Karpas-422 (cell line): ENCODE results near the gene XRCC3. TPM values are rescaled to one million over a fixed set of nuclear protein-coding genes. Genes with fewer than 3 reads are reported as not detected.

Experiments
- DNase-seq: peaks from one replicate; pipeline ENCODE4 v3.0.0-alpha.2; 2015
- H2AFZ ChIP-seq: fragments of 200-600 bp; sonication (generic); 2 replicates; pipeline ENCODE4 v1.6.1; 2014; ENCODE audit warnings: antibody characterized with exemption, low read length, mixed read lengths
- H3K27ac ChIP-seq: fragments of 200-600 bp; sonication (generic); 2 replicates; pipeline ENCODE4 v1.5.1; 2014; ENCODE audit warnings: mild to moderate bottlenecking, low read length, moderate library complexity
- H3K27me3 ChIP-seq: fragments of 200-600 bp; sonication (generic); 2 replicates; pipeline ENCODE4 v1.6.1; 2014; ENCODE audit warnings: low read length, mixed read lengths
- H3K36me3 ChIP-seq: fragments of 200-600 bp; sonication (generic); 2 replicates; pipeline ENCODE4 v1.6.1; 2014; ENCODE audit warnings: low read length, mixed read lengths; ENCODE audit not compliant: insufficient read depth
- H3K4me1 ChIP-seq: fragments of 200-600 bp; sonication (generic); 2 replicates; pipeline ENCODE4 v1.6.1; 2014; ENCODE audit warnings: mild to moderate bottlenecking, low read length, mixed read lengths
- H3K4me2 ChIP-seq: fragments of 200-600 bp; sonication (generic); 2 replicates; pipeline ENCODE4 v1.6.1; 2014; ENCODE audit warnings: low read length, low read depth, mild to moderate bottlenecking; ENCODE audit not compliant: poor library complexity, severe bottlenecking
- H3K4me3 ChIP-seq: fragments of 200-600 bp; sonication (generic); 2 replicates; pipeline ENCODE4 v1.5.1; 2014; ENCODE audit warnings: mild to moderate bottlenecking, antibody characterized with exemption, low read length, mixed read lengths
- H3K79me2 ChIP-seq: fragments of 200-600 bp; sonication (generic); 2 replicates; pipeline ENCODE4 v1.6.1; 2014; ENCODE audit warnings: mild to moderate bottlenecking, low read length, mixed read lengths
- H3K9ac ChIP-seq: fragments of 200-600 bp; sonication (generic); 2 replicates; pipeline ENCODE4 v1.6.0; 2014; ENCODE audit warnings: low read length
- H3K9me2 ChIP-seq: fragments of 200-600 bp; sonication (generic), shearing (Covaris generic); replicated peaks from 2 replicates; pipeline ENCODE4 v1.6.0; 2014; ENCODE audit warnings: mild to moderate bottlenecking, low read length, moderate library complexity; ENCODE audit not compliant: insufficient read depth
- H3K9me3 ChIP-seq: fragments of 300-700, 200-600 bp; sonication (generic); 2 replicates; pipeline ENCODE4 v1.6.1; 2014; ENCODE audit warnings: low read length, mixed read lengths
- H4K20me1 ChIP-seq: fragments of 200-600 bp; sonication (generic); 2 replicates; pipeline ENCODE4 v1.6.1; 2014; ENCODE audit warnings: mild to moderate bottlenecking, antibody characterized with exemption, low read length, low read depth; ENCODE audit not compliant: insufficient read depth
- total RNA-seq: library from RNA; depleted of rRNA; stranded (reverse); fragments of >200 nt; shearing (Covaris generic); gene quantifications from 2 replicates; pipeline ENCODE4 v1.2.3, GENCODE V29; 2014; ENCODE audit warnings: low replicate concordance

XRCC3 gene
- total RNA-seq, 1 experiment from 2014 or later, result 36.7 TPM

DNA sequence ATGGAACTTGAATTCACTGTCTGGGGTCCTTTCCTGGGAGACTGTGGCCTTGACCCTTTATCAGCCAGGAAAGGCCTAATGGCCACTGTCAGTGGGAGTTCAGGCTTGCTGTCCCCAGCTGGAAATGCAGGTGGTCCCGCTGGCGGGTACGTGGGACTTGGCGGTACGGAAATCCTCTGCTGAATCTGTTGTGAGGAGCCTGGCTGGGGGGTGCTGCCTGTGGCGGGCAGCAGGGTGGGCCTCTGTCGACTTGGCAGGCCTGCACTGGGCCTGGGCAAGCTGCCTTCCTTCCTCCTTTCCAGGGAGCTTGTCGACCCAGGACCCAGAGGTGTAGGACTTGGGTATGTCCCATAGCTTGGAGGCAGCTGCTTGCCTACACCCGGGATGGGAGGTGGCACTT is 26.6 kb upstream of the XRCC3 start:
- Histone ChIP-seq H3K4me2 (no peak overlapping the region), H3K79me2 (no peaks in the 10 kb centered on the region), H3K9me3 (no peaks in the 10 kb centered on the region), H3K27ac (no peak overlapping the region), H3K27me3 (no peaks in the 10 kb centered on the region), H4K20me1 (peaks cover 5% of the 10 kb centered on the region; the same call in 1 of the 2 replicates), H3K9me2 (no peaks in the 10 kb centered on the region), H3K4me3 (no peak overlapping the region), H3K36me3 (no peaks in the 10 kb centered on the region), H3K4me1 (no peaks in the 10 kb centered on the region), H3K9ac (no peak overlapping the region), H2AFZ (no peak overlapping the region)
- no peak for DNase-seq

DNA sequence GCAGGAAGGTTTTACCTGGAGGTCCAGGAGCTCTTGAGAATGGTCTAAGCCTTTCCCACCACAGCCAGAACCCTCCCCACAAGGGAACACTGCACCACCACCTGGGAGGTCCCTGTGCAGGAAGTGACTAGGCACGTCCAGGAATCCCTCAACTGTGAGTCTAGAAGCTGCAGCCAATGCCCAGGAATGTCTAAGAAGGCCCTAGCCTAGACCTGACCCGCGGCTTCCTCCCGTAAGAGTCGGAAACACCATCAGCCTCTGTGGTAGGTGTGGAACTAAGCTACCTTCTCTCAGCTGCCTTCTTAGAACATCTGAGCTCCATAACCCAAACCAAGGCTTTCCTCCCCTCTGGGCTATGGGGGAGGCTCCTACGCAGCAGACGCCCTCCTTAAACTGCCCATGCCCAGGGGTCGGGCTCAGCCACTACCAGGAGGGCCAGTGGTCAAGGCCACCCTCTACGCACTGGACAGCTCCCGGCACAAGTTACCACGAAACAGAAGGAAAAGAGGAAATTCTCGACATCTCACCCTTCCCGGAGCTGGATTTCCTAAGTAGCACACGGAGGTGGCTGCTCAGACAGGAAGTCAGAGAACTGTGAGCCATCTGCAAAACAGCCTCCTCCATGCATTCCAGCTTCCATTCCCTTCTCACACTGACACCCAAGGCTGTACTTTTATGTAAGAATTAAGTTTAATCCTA is 25.9 kb upstream of the XRCC3 start:
- Histone ChIP-seq H3K79me2 (no peaks in the 10 kb centered on the region), H4K20me1 (peaks cover 5% of the 10 kb centered on the region; the same call in 1 of the 2 replicates), H2AFZ (no peak overlapping the region), H3K4me1 (no peaks in the 10 kb centered on the region), H3K27ac (no peak overlapping the region), H3K4me3 (no peak overlapping the region), H3K9me2 (no peaks in the 10 kb centered on the region), H3K9me3 (no peaks in the 10 kb centered on the region), H3K27me3 (no peaks in the 10 kb centered on the region), H3K36me3 (no peaks in the 10 kb centered on the region), H3K4me2 (no peak overlapping the region), H3K9ac (no peak overlapping the region)
- DNase-seq, result no peak

DNA sequence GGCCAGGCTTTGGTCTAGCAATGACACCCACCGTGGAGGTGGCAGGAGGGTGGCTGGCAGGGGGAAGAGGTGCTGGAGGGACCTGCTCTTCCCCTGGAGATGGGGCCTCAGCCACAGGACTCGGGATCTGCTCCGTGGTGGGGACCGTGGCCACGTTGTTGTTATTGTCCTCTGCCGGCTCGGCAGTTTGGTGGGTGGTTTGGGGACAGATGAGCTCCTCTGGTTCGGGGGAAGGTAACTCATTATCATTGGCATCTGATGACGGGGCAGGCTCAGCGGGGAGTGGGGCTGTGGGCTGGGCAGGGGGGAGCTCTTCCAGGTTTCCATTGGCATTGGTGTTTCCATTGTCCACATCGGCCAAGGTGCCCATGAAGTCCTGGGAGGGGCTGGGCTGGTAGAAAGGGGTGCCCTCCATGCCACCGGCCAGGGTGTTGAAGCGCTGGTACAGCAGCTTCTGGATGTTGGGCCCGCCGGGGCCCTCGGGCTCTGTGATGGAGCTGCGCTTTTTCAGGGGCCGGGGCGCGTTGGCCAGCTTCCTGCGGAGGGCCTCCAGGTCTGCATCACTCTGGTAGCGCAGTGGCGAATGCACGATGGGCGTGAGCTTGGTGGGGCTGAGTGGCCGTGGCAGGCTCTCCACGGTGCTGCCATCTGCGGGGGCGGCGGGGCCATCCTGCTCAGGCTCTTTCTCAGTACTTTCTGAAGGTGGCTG is 24.7 kb upstream of the XRCC3 start:
- H3K27ac ChIP-seq, result no peak overlapping the region
- no peaks in the 10 kb centered on the region for H3K79me2 ChIP-seq
- H3K4me2 ChIP-seq, result no peak overlapping the region
- peaks cover 5% of the 10 kb centered on the region; the same call in 1 of the 2 replicates for H4K20me1 ChIP-seq
- no peak overlapping the region for H3K4me3 ChIP-seq
- H3K9me2 ChIP-seq, result no peaks in the 10 kb centered on the region
- H3K9me3 ChIP-seq, result no peaks in the 10 kb centered on the region
- no peaks in the 10 kb centered on the region for H3K36me3 ChIP-seq
- no peak overlapping the region for H2AFZ ChIP-seq
- no peak overlapping the region for H3K9ac ChIP-seq
- no peaks in the 10 kb centered on the region for H3K4me1 ChIP-seq
- no peaks in the 10 kb centered on the region for H3K27me3 ChIP-seq
- DNase-seq, result no peak

DNA sequence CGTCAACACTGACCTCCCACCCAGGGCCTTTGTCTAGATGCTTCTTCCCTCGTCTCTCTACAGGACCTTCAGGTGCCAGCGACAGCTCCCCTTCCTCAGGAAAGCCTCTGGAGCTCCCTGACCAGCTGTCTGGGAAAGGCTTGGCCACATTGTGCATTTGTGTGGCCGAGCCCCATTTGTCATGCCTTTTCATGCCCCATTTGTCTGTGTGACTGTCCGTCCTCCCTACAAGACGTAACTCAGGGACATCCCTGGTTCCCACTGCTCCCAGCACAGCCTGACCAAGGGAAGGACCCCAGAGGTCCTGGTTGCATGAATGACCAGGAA is 24.2 kb upstream of the XRCC3 start:
- Histone ChIP-seq H3K36me3 (no peaks in the 10 kb centered on the region), H3K9me2 (no peaks in the 10 kb centered on the region), H3K27me3 (no peaks in the 10 kb centered on the region), H2AFZ (no peak overlapping the region), H4K20me1 (peaks cover 5% of the 10 kb centered on the region; the same call in 1 of the 2 replicates), H3K27ac (no peak overlapping the region), H3K79me2 (no peaks in the 10 kb centered on the region), H3K4me2 (no peak overlapping the region), H3K9ac (no peak overlapping the region), H3K4me3 (no peak overlapping the region), H3K9me3 (no peaks in the 10 kb centered on the region), H3K4me1 (no peaks in the 10 kb centered on the region)
- DNase-seq, result no peak

DNA sequence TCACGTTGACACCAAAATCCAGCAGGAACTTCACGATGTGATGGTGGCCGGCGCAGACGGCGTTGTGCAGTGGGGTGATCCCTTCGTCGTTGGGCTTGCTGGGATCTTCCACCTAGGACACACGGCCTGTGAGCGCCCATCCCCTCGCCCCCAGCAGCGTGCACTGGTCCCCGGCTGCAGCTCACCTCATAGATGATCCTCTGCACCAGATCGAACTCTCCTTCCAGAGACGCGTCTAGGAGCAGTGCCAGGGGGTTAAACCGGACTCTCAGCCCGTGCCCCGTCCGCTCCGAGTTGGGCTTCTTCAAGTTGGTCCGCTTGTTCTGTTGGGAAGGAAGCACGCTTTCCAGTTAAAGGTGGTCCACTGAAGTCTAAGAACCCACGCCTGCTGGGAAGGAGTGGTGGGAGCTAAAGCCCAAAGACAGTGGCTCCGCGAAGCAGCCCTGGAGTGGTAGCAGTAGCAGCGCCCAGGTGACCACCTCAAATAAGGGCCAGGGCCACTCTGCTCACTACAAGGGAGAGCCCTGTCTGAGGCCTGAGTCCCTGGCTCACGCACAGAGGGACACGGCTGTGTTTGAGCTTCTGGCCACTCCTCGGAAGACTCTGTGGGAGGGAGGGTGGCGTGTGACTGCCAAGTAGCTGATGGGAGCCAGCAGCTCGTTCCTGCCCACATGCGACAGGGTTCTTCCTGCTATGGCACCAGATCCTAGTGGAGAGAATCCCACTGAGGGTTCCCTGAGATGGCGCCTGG is 23.6 kb upstream of the XRCC3 start:
- Histone ChIP-seq H3K4me3 (no peak overlapping the region), H3K27me3 (no peaks in the 10 kb centered on the region), H3K4me2 (no peak overlapping the region), H3K9ac (no peak overlapping the region), H3K9me2 (no peaks in the 10 kb centered on the region), H3K79me2 (no peaks in the 10 kb centered on the region), H3K36me3 (no peaks in the 10 kb centered on the region), H4K20me1 (peaks cover 5% of the 10 kb centered on the region; the same call in 1 of the 2 replicates), H3K27ac (no peak overlapping the region), H3K9me3 (no peaks in the 10 kb centered on the region), H2AFZ (no peak overlapping the region), H3K4me1 (no peaks in the 10 kb centered on the region)
- DNase-seq, result no peak

DNA sequence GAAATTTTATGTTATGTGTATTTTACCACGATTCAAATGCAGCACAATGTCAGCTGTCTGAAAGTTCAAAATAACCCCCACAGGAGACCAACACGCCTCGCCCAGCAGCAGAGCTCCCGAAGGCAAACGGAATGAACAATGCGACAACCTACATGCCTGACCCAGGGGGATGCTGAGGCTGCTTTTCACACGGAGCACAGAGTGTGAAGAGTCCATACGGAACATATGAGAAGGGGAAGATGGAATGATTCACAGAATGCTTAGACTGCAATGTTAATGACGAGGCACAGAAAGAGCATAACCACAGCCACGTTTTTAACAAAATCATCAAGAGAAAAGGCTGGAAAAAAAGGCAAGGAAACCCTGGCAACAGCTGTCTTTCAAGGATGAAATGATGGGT is 22.9 kb upstream of the XRCC3 start:
- Histone ChIP-seq H3K4me1 (no peaks in the 10 kb centered on the region), H3K79me2 (no peaks in the 10 kb centered on the region), H3K9me3 (no peaks in the 10 kb centered on the region), H3K36me3 (no peaks in the 10 kb centered on the region; the same call in 1 of the 2 replicates), H3K4me2 (no peak overlapping the region), H3K9me2 (no peaks in the 10 kb centered on the region), H3K27ac (no peak overlapping the region), H2AFZ (no peak overlapping the region), H3K4me3 (no peak overlapping the region), H3K9ac (no peak overlapping the region), H3K27me3 (no peaks in the 10 kb centered on the region), H4K20me1 (peaks cover 5% of the 10 kb centered on the region; the same call in 1 of the 2 replicates)
- no peak for DNase-seq

DNA sequence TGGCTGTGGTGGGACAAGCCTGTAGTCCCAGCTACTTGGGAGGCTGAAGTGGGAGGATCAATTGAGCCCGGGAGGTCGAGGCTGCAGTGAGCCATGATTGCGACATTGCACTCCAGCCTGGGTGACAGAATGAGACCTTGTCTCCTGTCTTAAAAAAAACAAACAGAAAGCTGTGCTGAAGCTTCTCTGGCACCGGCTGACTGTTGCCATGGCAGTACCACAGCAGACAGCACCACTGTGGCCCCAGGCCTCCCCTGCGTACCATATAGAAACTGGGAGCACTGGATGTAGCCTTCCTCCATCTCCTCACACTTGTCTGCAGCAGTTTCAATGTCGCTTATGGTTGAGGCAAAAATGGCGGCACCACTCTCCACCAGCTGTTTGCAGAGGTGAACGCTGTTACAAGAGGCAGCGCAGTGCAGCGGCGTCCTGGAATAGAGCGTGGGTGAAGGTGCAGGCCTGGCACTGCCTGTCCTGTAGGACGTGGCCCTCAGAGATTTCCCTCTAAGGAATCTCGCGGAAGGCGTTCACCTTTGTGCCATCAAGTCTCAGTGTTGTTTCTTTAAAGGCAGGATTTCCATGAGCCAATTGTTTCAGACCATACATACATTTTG is 22.3 kb upstream of the XRCC3 start:
- no peak overlapping the region for H3K4me3 ChIP-seq

More for the DNA sequence above, 22.3 kb upstream of the XRCC3 start:
- Histone ChIP-seq H3K4me2 (no peak overlapping the region), H3K9ac (no peak overlapping the region), H3K9me2 (no peaks in the 10 kb centered on the region), H3K4me1 (no peaks in the 10 kb centered on the region), H3K27me3 (no peaks in the 10 kb centered on the region), H3K36me3 (no peaks in the 10 kb centered on the region; the same call in 1 of the 2 replicates), H4K20me1 (peaks cover 5% of the 10 kb centered on the region; the same call in 1 of the 2 replicates), H3K27ac (no peak overlapping the region), H2AFZ (no peak overlapping the region), H3K79me2 (no peaks in the 10 kb centered on the region), H3K9me3 (no peaks in the 10 kb centered on the region)
- no peak for DNase-seq
